Endodermal cell (in vitro differentiated cells): ENCODE data around the gene SCAMP1. TPM values are rescaled to one million over a fixed set of nuclear protein-coding genes. Genes with fewer than 3 reads are reported as not detected.
"Not testable (repeated sequence)": the region's sequence is repeated elsewhere in the genome, so short reads cannot be mapped to it uniquely, and the experiment has no call there.

Source experiments
- DNase-seq: peaks from one replicate; pipeline ENCODE4 v3.0.0-alpha.2; 2017
- H3K27ac ChIP-seq: 2 replicates; pipeline ENCODE4 v1.5.1; 2013; ENCODE audit warnings: mild to moderate bottlenecking, low read depth, low read length, moderate library complexity
- H3K27me3 ChIP-seq: 2 replicates; pipeline ENCODE4 v1.6.1; 2013; ENCODE audit warnings: mild to moderate bottlenecking, low read length, moderate library complexity; ENCODE audit not compliant: insufficient read depth, control insufficient read depth, poor library complexity, severe bottlenecking
- H3K36me3 ChIP-seq: 2 replicates; pipeline ENCODE4 v1.7.0; 2013; ENCODE audit warnings: mild to moderate bottlenecking, low read length, moderate library complexity; ENCODE audit not compliant: control insufficient read depth, insufficient read depth
- H3K4me1 ChIP-seq: one replicate; pipeline ENCODE4 v1.7.0; 2013; ENCODE audit warnings: low read length; ENCODE audit not compliant: control insufficient read depth, insufficient read depth
- H3K4me3 ChIP-seq: 2 replicates; pipeline ENCODE4 v1.5.1; 2013; ENCODE audit warnings: mild to moderate bottlenecking, low read length, moderate library complexity
- H3K9ac ChIP-seq: 2 replicates; pipeline ENCODE4 v1.6.1; 2013; ENCODE audit warnings: mild to moderate bottlenecking, low read length, moderate library complexity; ENCODE audit not compliant: poor library complexity, severe bottlenecking; ENCODE audit errors: extremely low read depth
- H3K9me3 ChIP-seq: 2 replicates; pipeline ENCODE4 v1.6.1; 2013; ENCODE audit warnings: mild to moderate bottlenecking, low read length, moderate library complexity; ENCODE audit not compliant: control insufficient read depth
- H3K27ac Mint-ChIP-seq: 2 replicates; pipeline ENCODE4 v1.8.0; 2020; ENCODE audit warnings: mixed read lengths
- H3K27me3 Mint-ChIP-seq: 2 replicates; pipeline ENCODE4 v1.8.0; 2021; ENCODE audit warnings: mild to moderate bottlenecking, mixed read lengths; ENCODE audit not compliant: insufficient read depth
- H3K36me3 Mint-ChIP-seq: 2 replicates; pipeline ENCODE4 v1.8.0; 2020; ENCODE audit warnings: low read depth, mixed read lengths
- H3K4me1 Mint-ChIP-seq: 2 replicates; pipeline ENCODE4 v1.8.0; 2020; ENCODE audit warnings: mixed read lengths
- H3K4me3 Mint-ChIP-seq: 2 replicates; pipeline ENCODE4 v1.8.0; 2020; ENCODE audit warnings: mild to moderate bottlenecking, moderate library complexity, mixed read lengths
- H3K9me3 Mint-ChIP-seq: 2 replicates; pipeline ENCODE4 v1.8.0; 2020; ENCODE audit warnings: mild to moderate bottlenecking, mixed read lengths
- CTCF ChIP-seq: fragments of 200-600 bp; sonication (generic); conservative IDR thresholded peaks from 2 replicates; pipeline ENCODE4 v1.5.0; 2021; ENCODE audit warnings: antibody characterized with exemption, mild to moderate bottlenecking
- WGBS, 2 experiments: methylation state at CpG; one replicate each; pipeline versions ENCODE4 v1.1.5 to v1.1.7; 2013; ENCODE audit warnings: missing lambda C conversion rate in 2 of 2, mixed read lengths in 1 of 2; ENCODE audit not compliant: insufficient coverage in 1 of 2, insufficient read length in 1 of 2; 5-methylcytosine and 5-hydroxymethylcytosine counted together
- total RNA-seq, 2 donors: library from RNA; stranded (reverse); fragmentation: NEBNext Ultra II Directional in 1 of 2; extraction: Animal tissue kit (Norgen Biotek cat#: 25700) in 1 of 2; gene quantifications; 2 replicates in 1 of 2; 3 replicates in 1 of 2; pipeline ENCODE4 v1.2.1, GENCODE V29; 2021

SCAMP1 gene
- total RNA-seq, 2 donors from 2014 or later, result 53.3 to 56.4 TPM

- TF ChIP-seq CTCF, result no peak
- DNase-seq, result no peak
- no peak overlapping the region for H3K9ac ChIP-seq
- Mint-ChIP-seq H3K27me3 (peaks cover 6% of the 10 kb centered on the region), H3K4me1 (peaks cover 13% of the 10 kb centered on the region), H3K27ac (no peak overlapping the region), H3K4me3 (no peak overlapping the region), H3K36me3 (peaks cover 1% of the 10 kb centered on the region), H3K9me3 (no peaks in the 10 kb centered on the region)
- no peaks in the 10 kb centered on the region for H3K4me1 ChIP-seq
- no peak overlapping the region for H3K27ac ChIP-seq
- H3K4me3 ChIP-seq, result no peak overlapping the region
- H3K27me3 ChIP-seq, result no peaks in the 10 kb centered on the region
- peaks cover 4% of the 10 kb centered on the region for H3K36me3 ChIP-seq
- 67 to 83% methylated on average over 3 to 4 of the region's 4 CpGs for WGBS, 2 experiments
- H3K9me3 ChIP-seq, result peaks cover 6% of the 10 kb centered on the region
Measured at GRCh38 chr5:78353520-78353919, 6.9 kb upstream of the SCAMP1 start.

- Histone ChIP-seq H3K9ac (no peak overlapping the region), H3K4me1 (no peaks in the 10 kb centered on the region), H3K27me3 (no peaks in the 10 kb centered on the region), H3K4me3 (no peak overlapping the region), H3K9me3 (peaks cover 6% of the 10 kb centered on the region), H3K36me3 (peaks cover 8% of the 10 kb centered on the region), H3K27ac (no peak overlapping the region)
- H3K36me3 Mint-ChIP-seq, result peaks cover 1% of the 10 kb centered on the region
- no peak for TF ChIP-seq CTCF
- peaks cover 6% of the 10 kb centered on the region for H3K27me3 Mint-ChIP-seq
- no peak overlapping the region for H3K4me3 Mint-ChIP-seq
- no peak overlapping the region for H3K27ac Mint-ChIP-seq
- H3K9me3 Mint-ChIP-seq, result no peaks in the 10 kb centered on the region
- WGBS, 2 experiments, result 90 to 96% methylated on average over 3 to 4 of the region's 4 CpGs
- peaks cover 13% of the 10 kb centered on the region for H3K4me1 Mint-ChIP-seq
- DNase-seq, result no peak
Measured at GRCh38 chr5:78354066-78354670, 6.2 kb upstream of the SCAMP1 start.

- Histone ChIP-seq H3K9me3 (peaks cover 6% of the 10 kb centered on the region), H3K4me1 (no peaks in the 10 kb centered on the region), H3K4me3 (no peak overlapping the region), H3K36me3 (peaks cover 8% of the 10 kb centered on the region), H3K9ac (no peak overlapping the region), H3K27me3 (no peaks in the 10 kb centered on the region), H3K27ac (no peak overlapping the region)
- WGBS, 2 experiments, result 86% methylated on average over 2 of the region's 2 CpGs; no CpG with 5 or more reads in 1 of the 2 experiments
- no peak for TF ChIP-seq CTCF
- peaks cover 16% of the 10 kb centered on the region for H3K4me1 Mint-ChIP-seq
- H3K27me3 Mint-ChIP-seq, result peaks cover 6% of the 10 kb centered on the region
- no peak overlapping the region for H3K27ac Mint-ChIP-seq
- H3K4me3 Mint-ChIP-seq, result no peak overlapping the region
- peaks cover 3% of the 10 kb centered on the region for H3K36me3 Mint-ChIP-seq
- no peak for DNase-seq
- H3K9me3 Mint-ChIP-seq, result no peaks in the 10 kb centered on the region
Measured at GRCh38 chr5:78355561-78355960, 4.9 kb upstream of the SCAMP1 start.

GRCh38 chr5:78359455-78359830, 974 bp upstream of the SCAMP1 start:
- H3K9me3 Mint-ChIP-seq, H3K36me3 Mint-ChIP-seq, H3K9me3 ChIP-seq, DNase-seq, H3K27me3 ChIP-seq, H3K27me3 Mint-ChIP-seq, H3K36me3 ChIP-seq, H3K4me1 ChIP-seq, H3K27ac ChIP-seq: not testable (repeated sequence)
- 83 to 87% methylated on average over 11 to 19 of the region's 19 CpGs for WGBS, 2 experiments
- Histone ChIP-seq H3K4me3 (peak overlapping the region; percentile 94), H3K9ac (peak overlapping the region; percentile 55)
- H3K4me3 Mint-ChIP-seq, result peak overlapping the region; percentile 94
- H3K4me1 Mint-ChIP-seq, result peaks cover 26% of the 10 kb centered on the region
- peak overlapping the region; percentile 96 for H3K27ac Mint-ChIP-seq
